ENCODE measurements around the gene HIKESHI. TPM values are rescaled to one million over a fixed set of nuclear protein-coding genes. Genes with fewer than 3 reads are reported as not detected.
A peak's percentile ranks its signal among the peaks of the same experiment; 100 is the strongest.

The HIKESHI gene
- total and polyA plus RNA-seq, 2 experiments from 2014 or later = 71.2 to 162 TPM

DNA sequence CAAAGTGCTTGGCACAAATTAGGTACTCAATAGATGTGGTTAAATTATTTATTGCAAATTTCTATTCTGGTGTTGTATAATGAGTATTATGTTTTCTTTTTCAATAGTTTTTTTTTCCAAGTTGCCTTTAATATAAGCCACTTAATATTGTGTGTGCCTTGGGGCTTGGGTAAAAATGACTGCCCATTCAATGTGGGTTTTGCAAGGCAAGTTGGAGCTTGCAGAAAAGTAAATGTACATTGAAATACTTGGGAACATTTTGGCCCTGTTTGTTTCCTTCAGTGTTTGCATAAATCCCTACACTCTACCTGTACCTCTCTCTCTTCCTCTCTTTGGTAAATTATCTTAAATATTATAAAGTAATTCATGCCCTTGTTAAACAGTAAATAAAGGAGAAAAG, 70.5 kb downstream of the HIKESHI start:
- no peak overlapping the region for H3K4me3 ChIP-seq
- no peaks in the 10 kb centered on the region for H4K20me1 ChIP-seq (replicated peaks; ENCODE audit: insufficient read depth)
- Mint-ChIP-seq H3K9me3 (peaks cover 3% of the 10 kb centered on the region; the same call in 1 of the 3 replicates), H3K36me3 (ENCODE audit: low read depth) (peaks cover 6% of the 10 kb centered on the region; the same call in 2 of the 3 replicates), H3K27me3 (ENCODE audit: insufficient read depth, low read depth, poor library complexity) (peaks cover 3% of the 10 kb centered on the region), H3K27ac (no peak overlapping the region), H3K4me3 (no peak overlapping the region), H3K4me1 (peaks cover 13% of the 10 kb centered on the region)
- DNase-seq (ENCODE audit: low spot score) = no peak
- H3K27ac ChIP-seq (ENCODE audit: low read depth) = no peak overlapping the region
- H3K27me3 ChIP-seq (ENCODE audit: insufficient read depth) = no peaks in the 10 kb centered on the region
- H3K36me3 ChIP-seq (ENCODE audit: insufficient read depth) = no peaks in the 10 kb centered on the region
- no peaks in the 10 kb centered on the region for H3F3A ChIP-seq (replicated peaks; ENCODE audit: low read depth)
- no peaks in the 10 kb centered on the region for H3K9me2 ChIP-seq (ENCODE audit: insufficient read depth)
- peaks cover 11% of the 10 kb centered on the region for H3K4me1 ChIP-seq (ENCODE audit: insufficient read depth)
- H2AFZ ChIP-seq = no peak overlapping the region
- no peak for ATAC-seq
- TF ChIP-seq ZNF114 (CRISPR knock-in tag; IDR thresholded peaks at IDR 0.05) (no peak), JUNB (IDR thresholded peaks at IDR 0.05; ENCODE audit: unreplicated experiment) (no peak)
- H3K4me2 ChIP-seq = no peak overlapping the region
- no peaks in the 10 kb centered on the region for H3K79me2 ChIP-seq (replicated peaks; ENCODE audit: insufficient read depth)

DNA sequence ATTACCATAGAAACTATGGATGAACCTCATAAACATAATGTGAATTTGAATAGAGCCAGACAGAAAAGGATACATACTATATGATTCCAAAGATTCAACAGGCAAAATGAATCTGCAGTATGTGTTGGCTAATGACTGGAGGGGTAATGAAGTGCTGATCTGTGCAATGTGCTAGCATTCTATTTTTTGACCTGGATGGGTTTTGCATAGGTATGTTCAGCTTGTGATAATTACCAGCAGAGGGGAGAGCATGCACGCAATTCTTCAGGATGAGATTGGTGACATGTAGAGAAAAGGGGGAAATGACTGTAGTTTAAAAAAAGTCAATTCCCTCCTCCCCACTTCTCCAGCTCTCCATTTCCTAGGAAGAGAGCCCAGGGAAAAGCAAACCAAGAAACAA, 72.0 kb downstream of the HIKESHI start:
- Histone ChIP-seq H3K4me1 (ENCODE audit: insufficient read depth) (peaks cover 11% of the 10 kb centered on the region), H3K9me2 (ENCODE audit: insufficient read depth) (no peaks in the 10 kb centered on the region), H4K20me1 (replicated peaks; ENCODE audit: insufficient read depth) (no peaks in the 10 kb centered on the region), H3K36me3 (ENCODE audit: insufficient read depth) (no peaks in the 10 kb centered on the region), H3K4me3 (peak overlapping the region; percentile 50), H3K4me2 (peak overlapping the region; percentile 84), H3K27ac (ENCODE audit: low read depth) (no peak overlapping the region), H3F3A (replicated peaks; ENCODE audit: low read depth) (no peaks in the 10 kb centered on the region), H3K27me3 (ENCODE audit: insufficient read depth) (no peaks in the 10 kb centered on the region), H2AFZ (peak overlapping the region; percentile 80), H3K79me2 (replicated peaks; ENCODE audit: insufficient read depth) (no peaks in the 10 kb centered on the region)
- no peak for DNase-seq (ENCODE audit: low spot score)
- peaks cover 3% of the 10 kb centered on the region for H3K27me3 Mint-ChIP-seq (ENCODE audit: insufficient read depth, low read depth, poor library complexity)
- ATAC-seq = no peak
- peak overlapping the region; percentile 72 for H3K4me3 Mint-ChIP-seq
- H3K4me1 Mint-ChIP-seq = peaks cover 13% of the 10 kb centered on the region
- peaks cover 6% of the 10 kb centered on the region; the same call in 2 of the 3 replicates for H3K36me3 Mint-ChIP-seq (ENCODE audit: low read depth)
- TF ChIP-seq EZH2 (IDR thresholded peaks at IDR 0.05; ENCODE audit: low read depth, unreplicated experiment) = no peak
- no peak for TF ChIP-seq EZH2phosphoT487 (IDR thresholded peaks at IDR 0.05; ENCODE audit: unreplicated experiment)
- TF ChIP-seq NANOG (IDR thresholded peaks at IDR 0.05; ENCODE audit: borderline replicate concordance) = no peak
- TF ChIP-seq POLR2AphosphoS5 (IDR thresholded peaks at IDR 0.05; ENCODE audit: low read depth) = no peak
- no peak for TF ChIP-seq ZNF331 (CRISPR knock-in tag; IDR thresholded peaks at IDR 0.05; ENCODE audit: low read depth)
- TF ChIP-seq, protein P1, sequence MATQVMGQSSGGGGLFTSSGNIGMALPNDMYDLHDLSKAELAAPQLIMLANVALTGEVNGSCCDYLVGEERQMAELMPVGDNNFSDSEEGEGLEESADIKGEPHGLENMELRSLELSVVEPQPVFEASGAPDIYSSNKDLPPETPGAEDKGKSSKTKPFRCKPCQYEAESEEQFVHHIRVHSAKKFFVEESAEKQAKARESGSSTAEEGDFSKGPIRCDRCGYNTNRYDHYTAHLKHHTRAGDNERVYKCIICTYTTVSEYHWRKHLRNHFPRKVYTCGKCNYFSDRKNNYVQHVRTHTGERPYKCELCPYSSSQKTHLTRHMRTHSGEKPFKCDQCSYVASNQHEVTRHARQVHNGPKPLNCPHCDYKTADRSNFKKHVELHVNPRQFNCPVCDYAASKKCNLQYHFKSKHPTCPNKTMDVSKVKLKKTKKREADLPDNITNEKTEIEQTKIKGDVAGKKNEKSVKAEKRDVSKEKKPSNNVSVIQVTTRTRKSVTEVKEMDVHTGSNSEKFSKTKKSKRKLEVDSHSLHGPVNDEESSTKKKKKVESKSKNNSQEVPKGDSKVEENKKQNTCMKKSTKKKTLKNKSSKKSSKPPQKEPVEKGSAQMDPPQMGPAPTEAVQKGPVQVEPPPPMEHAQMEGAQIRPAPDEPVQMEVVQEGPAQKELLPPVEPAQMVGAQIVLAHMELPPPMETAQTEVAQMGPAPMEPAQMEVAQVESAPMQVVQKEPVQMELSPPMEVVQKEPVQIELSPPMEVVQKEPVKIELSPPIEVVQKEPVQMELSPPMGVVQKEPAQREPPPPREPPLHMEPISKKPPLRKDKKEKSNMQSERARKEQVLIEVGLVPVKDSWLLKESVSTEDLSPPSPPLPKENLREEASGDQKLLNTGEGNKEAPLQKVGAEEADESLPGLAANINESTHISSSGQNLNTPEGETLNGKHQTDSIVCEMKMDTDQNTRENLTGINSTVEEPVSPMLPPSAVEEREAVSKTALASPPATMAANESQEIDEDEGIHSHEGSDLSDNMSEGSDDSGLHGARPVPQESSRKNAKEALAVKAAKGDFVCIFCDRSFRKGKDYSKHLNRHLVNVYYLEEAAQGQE (IDR thresholded peaks at IDR 0.05; ENCODE audit: unreplicated experiment) = no peak
- no peak for TF ChIP-seq JUNB (IDR thresholded peaks at IDR 0.05; ENCODE audit: unreplicated experiment)
- no peak for TF ChIP-seq STAT1 (IDR thresholded peaks at IDR 0.05; ENCODE audit: unreplicated experiment)
- TF ChIP-seq, protein P2, sequence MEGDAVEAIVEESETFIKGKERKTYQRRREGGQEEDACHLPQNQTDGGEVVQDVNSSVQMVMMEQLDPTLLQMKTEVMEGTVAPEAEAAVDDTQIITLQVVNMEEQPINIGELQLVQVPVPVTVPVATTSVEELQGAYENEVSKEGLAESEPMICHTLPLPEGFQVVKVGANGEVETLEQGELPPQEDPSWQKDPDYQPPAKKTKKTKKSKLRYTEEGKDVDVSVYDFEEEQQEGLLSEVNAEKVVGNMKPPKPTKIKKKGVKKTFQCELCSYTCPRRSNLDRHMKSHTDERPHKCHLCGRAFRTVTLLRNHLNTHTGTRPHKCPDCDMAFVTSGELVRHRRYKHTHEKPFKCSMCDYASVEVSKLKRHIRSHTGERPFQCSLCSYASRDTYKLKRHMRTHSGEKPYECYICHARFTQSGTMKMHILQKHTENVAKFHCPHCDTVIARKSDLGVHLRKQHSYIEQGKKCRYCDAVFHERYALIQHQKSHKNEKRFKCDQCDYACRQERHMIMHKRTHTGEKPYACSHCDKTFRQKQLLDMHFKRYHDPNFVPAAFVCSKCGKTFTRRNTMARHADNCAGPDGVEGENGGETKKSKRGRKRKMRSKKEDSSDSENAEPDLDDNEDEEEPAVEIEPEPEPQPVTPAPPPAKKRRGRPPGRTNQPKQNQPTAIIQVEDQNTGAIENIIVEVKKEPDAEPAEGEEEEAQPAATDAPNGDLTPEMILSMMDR (conservative IDR thresholded peaks at IDR 0.05; ENCODE audit: low read depth in 2 of 2) = no peak
- no peak overlapping the region for H3K27ac Mint-ChIP-seq
- H3K9me3 Mint-ChIP-seq = peaks cover 3% of the 10 kb centered on the region; the same call in 1 of the 3 replicates
